Endometrial microvascular endothelial cells (primary cell): ENCODE measurements around the gene M6PR. TPM values are rescaled to one million over a fixed set of nuclear protein-coding genes. Genes with fewer than 3 reads are reported as not detected.

Source experiments
- in situ Hi-C: cut with HindIII; loops from 2 replicates; pipeline ENCODE4 v1.10.0; 2017; ENCODE audit warnings: low sequenced_read_pairs, low pct_unique_long_range_greater_than_20kb; ENCODE audit errors: inconsistent ontology term
- total RNA-seq: library from RNA; depleted of rRNA; stranded (reverse); fragments of >200 nt; gene quantifications from one replicate; pipeline ENCODE4 v1.2.3, GENCODE V29; 2015; ENCODE audit errors: inconsistent ontology term

M6PR gene
- total RNA-seq: 92.5 TPM

GRCh38 chr12:8949342-8950220, at the start of gene M6PR:
Gene M6PR (minus strand): TSS chr12:8949645. CDS start chr12:8946404, 3,241 bp downstream.
- in situ Hi-C loops: no loop called here

GRCh38 chr12:8996682-8997405, 47.4 kb upstream of the M6PR start:
- in situ Hi-C loops: no loop called here

- in situ Hi-C loops: no loop called here
Measured at GRCh38 chr12:8995021-8995775, 45.8 kb upstream of the M6PR start.

- in situ Hi-C loops: no loop called here
Measured at GRCh38 chr12:8993827-8994226, 44.4 kb upstream of the M6PR start.

DNA sequence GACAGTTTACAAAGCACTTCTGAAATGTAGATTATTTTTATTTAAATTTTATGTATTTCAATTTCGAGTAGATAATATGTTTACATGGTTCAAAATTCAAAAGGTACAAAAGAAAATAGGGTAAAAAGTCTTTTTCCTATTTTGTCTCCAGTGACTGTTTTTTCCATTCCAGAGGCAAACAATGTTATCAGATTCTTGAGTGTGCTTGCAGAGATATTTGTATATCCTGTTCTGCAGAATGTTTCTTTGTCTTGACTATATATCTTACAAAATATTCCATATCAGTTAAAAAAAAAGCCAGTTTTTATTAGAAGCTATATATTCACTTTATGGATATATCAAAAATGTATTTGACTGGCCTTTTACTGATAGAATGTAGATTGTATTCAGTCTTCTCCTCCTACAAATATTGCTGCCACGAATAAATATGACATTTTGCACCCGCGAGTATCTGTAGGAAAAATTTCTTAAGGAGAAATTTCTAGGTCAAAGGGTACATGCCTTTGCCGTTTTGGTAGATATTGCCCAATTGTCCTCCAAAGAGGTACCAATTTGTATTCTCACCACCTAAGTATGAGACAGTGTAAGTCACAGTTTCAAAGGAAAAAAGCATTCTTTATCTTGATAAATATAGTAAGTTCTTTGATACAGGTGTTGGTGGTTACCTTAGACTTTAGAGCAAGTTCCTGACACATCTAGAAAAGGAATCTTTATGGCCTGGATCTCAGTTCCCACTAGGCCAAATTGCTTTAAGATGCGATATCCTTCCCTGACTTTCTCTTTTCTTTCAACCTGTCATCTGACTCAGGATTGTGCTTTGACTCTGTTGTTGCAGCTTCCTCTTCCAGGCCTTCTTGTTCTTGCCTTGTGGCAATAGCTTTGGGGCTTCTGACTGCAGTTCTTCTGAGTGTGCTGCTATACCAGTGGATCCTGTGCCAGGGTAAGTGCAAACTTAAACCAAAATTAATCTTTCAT, 42.2 kb upstream of the M6PR start:
- in situ Hi-C loops: no loop called here

GRCh38 chr12:8989413-8989812, 40.0 kb upstream of the M6PR start, which contains the start of gene KLRG1:
Gene KLRG1 (plus strand): TSS chr12:8989546. CDS start chr12:8989636, 90 bp downstream.
- in situ Hi-C loops: no loop called here

DNA sequence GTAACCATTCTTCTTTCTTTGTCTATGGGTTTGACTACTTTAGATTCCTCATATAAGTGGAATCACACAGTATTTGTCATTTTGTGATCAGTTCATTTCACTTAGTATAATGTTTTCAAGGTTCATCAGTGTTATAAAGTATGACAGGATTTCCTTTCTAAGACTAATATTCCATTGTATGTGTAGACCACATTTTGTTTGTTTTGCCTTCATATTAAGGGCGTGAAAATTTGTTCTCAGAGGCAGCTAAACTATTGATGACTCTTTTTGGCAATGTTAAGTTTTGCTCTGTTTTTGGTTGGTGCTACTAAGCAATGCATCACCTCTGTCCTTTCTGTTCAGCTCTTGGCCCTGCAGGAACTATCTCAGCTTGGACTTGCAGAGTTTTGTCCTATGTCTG, 38.2 kb upstream of the M6PR start:
- in situ Hi-C loops: no loop called here

- in situ Hi-C loops: no loop called here
Measured at GRCh38 chr12:8987163-8987562, 37.7 kb upstream of the M6PR start.

DNA sequence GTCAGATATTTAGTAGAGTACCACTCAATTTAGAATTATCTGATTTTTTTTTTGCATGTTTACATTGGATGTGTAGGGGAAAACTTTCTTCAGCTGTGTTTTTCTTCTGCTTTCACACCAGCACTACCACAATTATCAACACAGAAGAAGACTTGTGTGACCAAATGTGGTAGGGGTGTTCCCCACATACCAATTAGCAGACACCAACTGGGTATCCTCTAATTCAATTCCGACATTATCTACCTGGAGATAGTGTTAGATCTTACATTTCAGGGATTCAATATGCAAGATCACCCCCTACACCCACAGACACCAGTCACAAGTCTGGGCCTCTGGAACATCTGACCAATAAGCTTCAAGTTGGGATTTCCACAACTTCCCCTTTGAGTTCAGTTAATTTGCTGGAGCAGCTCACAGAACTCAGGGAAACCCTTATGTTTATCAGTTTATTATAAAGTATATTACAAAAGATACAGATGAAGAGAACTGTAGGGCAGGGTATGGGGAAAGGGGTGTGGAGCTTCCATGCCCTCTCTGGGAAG, 35.8 kb upstream of the M6PR start:
- in situ Hi-C loops: no loop called here

- in situ Hi-C loops: no loop called here
Measured at GRCh38 chr12:8980137-8980536, 30.7 kb upstream of the M6PR start.

DNA sequence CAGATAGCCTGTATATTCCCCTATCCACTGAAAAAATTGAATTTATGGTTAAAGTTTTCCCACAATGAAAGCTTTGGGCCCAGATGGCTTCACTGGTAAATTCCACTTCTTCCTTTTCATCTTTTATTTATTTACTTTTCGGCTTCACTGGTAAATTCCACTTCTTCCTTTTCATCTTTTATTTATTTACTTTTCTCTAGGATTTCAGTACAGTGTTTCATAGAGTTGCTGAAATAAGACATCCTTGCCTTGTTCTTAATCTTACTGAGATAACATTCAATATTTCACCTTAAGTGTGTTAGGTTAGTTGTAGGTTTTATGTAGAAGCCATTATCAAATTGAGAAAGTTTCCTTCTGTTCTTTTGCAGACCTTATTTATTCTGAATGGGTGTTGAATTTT, 21.0 kb upstream of the M6PR start:
- in situ Hi-C loops: no loop called here

GRCh38 chr12:8969861-8970411, 20.5 kb upstream of the M6PR start:
- in situ Hi-C loops: no loop called here

- in situ Hi-C loops: no loop called here
Measured at GRCh38 chr12:8968761-8969160, 19.3 kb upstream of the M6PR start.

- in situ Hi-C loops: no loop called here
Measured at GRCh38 chr12:8960176-8960575, 10.7 kb upstream of the M6PR start.

DNA sequence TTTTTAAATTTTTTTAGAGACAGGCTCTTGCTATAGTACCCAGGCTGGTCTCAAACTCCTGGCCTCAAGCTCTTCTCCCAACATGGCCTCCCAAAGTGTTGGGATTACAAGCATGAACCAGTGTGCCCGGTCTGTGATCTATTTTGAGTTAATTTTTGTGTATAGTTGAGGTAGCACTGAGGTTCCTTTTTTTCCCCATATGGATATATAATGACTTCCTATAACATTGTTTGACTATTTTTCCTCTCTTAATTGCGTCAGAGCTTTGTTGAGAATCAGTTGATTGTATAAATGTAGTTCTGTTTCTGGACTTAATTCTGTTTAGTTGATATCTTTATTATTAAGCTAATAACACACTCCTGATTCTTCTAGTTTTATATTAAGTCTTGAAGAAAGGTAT, 8.6 kb upstream of the M6PR start:
- in situ Hi-C loops: no loop called here

DNA sequence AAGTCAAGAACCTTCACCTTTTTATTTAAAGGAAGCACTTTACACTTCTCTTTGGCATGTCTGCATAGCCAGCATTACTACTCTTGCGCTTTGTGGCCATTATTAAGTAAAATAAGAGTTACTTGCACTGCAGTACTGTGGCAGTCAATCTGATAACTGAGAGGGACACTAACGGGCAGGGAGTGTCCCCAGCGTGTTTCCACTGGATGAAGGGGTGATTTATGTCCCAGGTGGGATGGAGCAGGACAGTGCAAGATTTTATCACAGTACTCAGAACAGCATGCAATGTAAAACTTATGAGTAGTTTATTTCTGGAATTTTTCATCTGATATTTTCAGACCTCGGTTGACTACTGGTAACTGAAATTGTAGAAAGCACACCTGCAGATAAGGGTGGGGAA, 8.1 kb upstream of the M6PR start:
- in situ Hi-C loops: no loop called here

- in situ Hi-C loops: no loop called here
Measured at GRCh38 chr12:8956772-8957171, 7.3 kb upstream of the M6PR start.

DNA sequence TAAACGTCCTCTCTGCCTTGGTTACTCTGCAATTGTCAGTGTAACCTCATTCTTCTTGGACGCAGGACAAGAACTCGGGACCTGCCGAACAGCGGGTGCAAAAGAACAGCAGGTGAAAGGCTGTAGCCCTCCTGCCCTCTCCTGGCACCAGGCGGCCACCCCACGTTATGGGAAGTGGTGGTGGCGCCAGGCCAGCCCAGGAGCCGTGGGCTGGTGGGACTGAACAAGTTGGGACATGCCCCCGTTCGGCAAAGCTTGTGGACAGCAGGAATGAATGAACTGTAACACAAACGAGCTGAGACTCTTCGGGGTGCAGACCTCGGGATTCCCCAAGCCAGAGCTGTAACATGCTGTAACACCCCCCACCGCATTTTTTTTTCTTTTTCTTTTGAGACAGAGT, 6.6 kb upstream of the M6PR start:
- in situ Hi-C loops: no loop called here
